ENCODE measurements around the gene NKX2-3. TPM values are rescaled to one million over a fixed set of nuclear protein-coding genes. Genes with fewer than 3 reads are reported as not detected.

Gene NKX2-3
- total RNA-seq, 1 donor from 2014 or later: not detected

- Histone ChIP-seq H3K79me2 (ENCODE audit: insufficient read depth, low read length) (no peaks in the 10 kb centered on the region), H3K4me3 (ENCODE audit: insufficient read depth, low read depth, low read length) (no peak overlapping the region), H3K4me1 (ENCODE audit: insufficient read depth, low read length) (no peaks in the 10 kb centered on the region), H3K9ac (ENCODE audit: low read length) (no peak overlapping the region), H3K27me3 (ENCODE audit: insufficient read depth, low read length) (peaks cover 98% of the 10 kb centered on the region), H3K9me3 (ENCODE audit: insufficient read depth, low read depth, low read length) (peaks cover 17% of the 10 kb centered on the region), H2AFZ (ENCODE audit: low read depth, low read length) (no peak overlapping the region), H3K36me3 (ENCODE audit: insufficient read depth, low read length) (no peaks in the 10 kb centered on the region), H3K27ac (ENCODE audit: low read depth, low read length) (no peak overlapping the region), H4K20me1 (ENCODE audit: insufficient read depth, low read length) (peaks cover 13% of the 10 kb centered on the region), H3K4me2 (ENCODE audit: low read length) (no peak overlapping the region)
- Mint-ChIP-seq H3K4me1 (ENCODE audit: low read depth, unreplicated experiment) (no peaks in the 10 kb centered on the region), H3K9me3 (ENCODE audit: unreplicated experiment) (peaks cover 33% of the 10 kb centered on the region), H3K27me3 (ENCODE audit: low read depth, unreplicated experiment) (peaks cover 94% of the 10 kb centered on the region), H3K36me3 (ENCODE audit: low read depth, unreplicated experiment) (peaks cover 3% of the 10 kb centered on the region), H3K27ac (ENCODE audit: unreplicated experiment) (no peak overlapping the region), H3K4me3 (ENCODE audit: unreplicated experiment) (no peak overlapping the region)
- no peak for FAIRE-seq
- TF ChIP-seq CTCF (IDR thresholded peaks at IDR 0.05; ENCODE audit: insufficient read depth, low read depth, low read length) (no peak), EZH2 (IDR thresholded peaks at IDR 0.05; ENCODE audit: insufficient read depth, low read length) (no peak)
- DNase-seq (ENCODE audit: low read depth): no peak
These were observed 5.8 kb upstream of the NKX2-3 start for GRCh38 chr10:99526861-99527504.

- Histone ChIP-seq H3K4me1 (ENCODE audit: insufficient read depth, low read length) (no peaks in the 10 kb centered on the region), H3K9me3 (ENCODE audit: insufficient read depth, low read depth, low read length) (peaks cover 18% of the 10 kb centered on the region), H3K4me3 (ENCODE audit: insufficient read depth, low read depth, low read length) (no peak overlapping the region), H3K9ac (ENCODE audit: low read length) (no peak overlapping the region), H3K27me3 (ENCODE audit: insufficient read depth, low read length) (peaks cover 98% of the 10 kb centered on the region), H3K4me2 (ENCODE audit: low read length) (no peak overlapping the region), H3K79me2 (ENCODE audit: insufficient read depth, low read length) (no peaks in the 10 kb centered on the region), H2AFZ (ENCODE audit: low read depth, low read length) (no peak overlapping the region), H4K20me1 (ENCODE audit: insufficient read depth, low read length) (peaks cover 13% of the 10 kb centered on the region), H3K36me3 (ENCODE audit: insufficient read depth, low read length) (no peaks in the 10 kb centered on the region), H3K27ac (ENCODE audit: low read depth, low read length) (no peak overlapping the region)
- H3K4me1 Mint-ChIP-seq (ENCODE audit: low read depth, unreplicated experiment): no peaks in the 10 kb centered on the region
- peaks cover 95% of the 10 kb centered on the region for H3K27me3 Mint-ChIP-seq (ENCODE audit: low read depth, unreplicated experiment)
- H3K27ac Mint-ChIP-seq (ENCODE audit: unreplicated experiment): no peak overlapping the region
- no peak for TF ChIP-seq CTCF (IDR thresholded peaks at IDR 0.05; ENCODE audit: insufficient read depth, low read depth, low read length)
- peak; percentile 74 for TF ChIP-seq EZH2 (IDR thresholded peaks at IDR 0.05; ENCODE audit: insufficient read depth, low read length)
- peaks cover 7% of the 10 kb centered on the region for H3K36me3 Mint-ChIP-seq (ENCODE audit: low read depth, unreplicated experiment)
- no peak for DNase-seq (ENCODE audit: low read depth)
- peaks cover 38% of the 10 kb centered on the region for H3K9me3 Mint-ChIP-seq (ENCODE audit: unreplicated experiment)
- no peak overlapping the region for H3K4me3 Mint-ChIP-seq (ENCODE audit: unreplicated experiment)
- no peak for FAIRE-seq
These were observed 4.9 kb upstream of the NKX2-3 start for GRCh38 chr10:99527526-99528493.

Data from astrocyte (in vitro differentiated cells and primary cell).